OCI-LY1 (cell line): ENCODE data around the gene CCDC12.
"Not testable (repeated sequence)": the region's sequence is repeated elsewhere in the genome, so short reads cannot be mapped to it uniquely, and the experiment has no call there.

Source experiments
- H2AFZ ChIP-seq: fragments of 200-600 bp; sonication (generic), shearing (Covaris generic); 2 replicates; pipeline ENCODE4 v1.6.0; 2014; ENCODE audit warnings: antibody characterized with exemption, mild to moderate bottlenecking, low read length
- H3F3A ChIP-seq: fragments of 200-600 bp; sonication (generic), shearing (Covaris generic); 2 replicates; pipeline ENCODE4 v1.6.0; 2014; ENCODE audit warnings: mild to moderate bottlenecking, antibody characterized with exemption, low read length, moderate library complexity; ENCODE audit not compliant: insufficient read depth
- H3K27ac ChIP-seq: fragments of 200-600 bp; sonication (generic); 2 replicates; pipeline ENCODE4 v1.5.1; 2014; ENCODE audit warnings: low read length, mixed run types, mild to moderate bottlenecking, low read depth; ENCODE audit not compliant: poor library complexity, severe bottlenecking
- H3K27me3 ChIP-seq: fragments of 200-600 bp; sonication (generic); 2 replicates; pipeline ENCODE4 v1.6.0; 2014; ENCODE audit warnings: antibody characterized with exemption, mild to moderate bottlenecking, low read length, moderate library complexity; ENCODE audit not compliant: insufficient read depth
- H3K36me3 ChIP-seq: fragments of 200-600 bp; sonication (generic); 2 replicates; pipeline ENCODE4 v1.6.1; 2014; ENCODE audit warnings: mild to moderate bottlenecking, antibody characterized with exemption, low read length, moderate library complexity, mixed read lengths; ENCODE audit not compliant: insufficient read depth
- H3K4me1 ChIP-seq: fragments of 200-600 bp; sonication (generic); 2 replicates; pipeline ENCODE4 v1.5.1; 2014; ENCODE audit warnings: mild to moderate bottlenecking, low read length, moderate library complexity; ENCODE audit not compliant: insufficient read depth, severe bottlenecking
- H3K4me2 ChIP-seq: fragments of 200-600 bp; sonication (generic), shearing (Covaris generic); 2 replicates; pipeline ENCODE4 v1.6.1; 2014; ENCODE audit warnings: low read length
- H3K4me3 ChIP-seq: fragments of 200-600 bp; sonication (generic); 2 replicates; pipeline ENCODE4 v1.5.1; 2014; ENCODE audit warnings: low read length, low read depth, mild to moderate bottlenecking, mixed read lengths; ENCODE audit not compliant: poor library complexity, severe bottlenecking
- H3K79me2 ChIP-seq: fragments of 200-600 bp; shearing (Covaris generic); 2 replicates; pipeline ENCODE4 v1.6.1; 2016; ENCODE audit warnings: mixed run types, low read length, mixed read lengths; ENCODE audit not compliant: insufficient read depth
- H3K9ac ChIP-seq: fragments of 200-600 bp; sonication (generic), shearing (Covaris generic); 2 replicates; pipeline ENCODE4 v1.6.1; 2014; ENCODE audit warnings: mild to moderate bottlenecking, low read length, mixed read lengths
- H3K9me2 ChIP-seq: fragments of 200-600 bp; sonication (generic), shearing (Covaris generic); 2 replicates; pipeline ENCODE4 v1.6.1; 2014; ENCODE audit warnings: low read depth, mild to moderate bottlenecking, low read length, mixed read lengths
- H3K9me3 ChIP-seq: fragments of 200-600 bp; shearing (Covaris generic); 2 replicates; pipeline ENCODE4 v1.6.1; 2014; ENCODE audit warnings: low read length, mixed read lengths
- H4K20me1 ChIP-seq: fragments of 200-600 bp; sonication (generic), shearing (Covaris generic); 2 replicates; pipeline ENCODE4 v1.6.0; 2016; ENCODE audit warnings: mild to moderate bottlenecking, low read length; ENCODE audit not compliant: insufficient read depth
- EZH2 ChIP-seq: fragments of 200-600 bp; sonication (generic), shearing (Covaris generic); IDR thresholded peaks from 2 replicates; pipeline ENCODE4 v1.8.0; 2017; ENCODE audit warnings: borderline replicate concordance, mixed run types, mild to moderate bottlenecking, antibody characterized with exemption, low read length, moderate library complexity, mixed read lengths
- TF ChIP-seq, protein P1 (sequence below): fragments of 200-600 bp; sonication (generic), shearing (Covaris generic); IDR thresholded peaks from 2 replicates; pipeline ENCODE4 v1.5.1; 2017; ENCODE audit warnings: mild to moderate bottlenecking, antibody characterized with exemption, low read length, moderate library complexity, mixed read lengths

CCDC12 gene

DNA sequence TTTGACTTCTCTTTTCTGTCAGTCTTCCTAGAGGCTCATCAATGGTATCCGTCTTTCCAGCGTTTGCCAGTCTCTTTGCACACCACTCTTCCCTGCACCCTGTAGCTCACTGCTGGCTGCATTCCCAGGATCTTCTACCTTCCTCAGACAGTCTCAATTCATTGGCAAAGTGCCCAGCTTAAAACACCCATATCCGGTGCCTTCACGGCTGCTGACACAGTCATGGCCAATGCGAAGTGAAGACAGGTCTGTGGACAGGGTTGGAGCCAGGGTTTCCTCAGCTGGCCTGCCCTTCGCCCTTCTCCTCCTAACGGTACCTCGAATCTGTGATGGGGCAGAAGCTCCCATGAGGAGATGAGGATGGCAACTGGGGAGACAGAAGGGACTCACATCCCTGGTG lies 62.9 kb downstream of the CCDC12 start:
- H2AFZ ChIP-seq, result no peak overlapping the region
- H3K4me2 ChIP-seq, result no peak overlapping the region
- no peak overlapping the region for H3K9ac ChIP-seq
- H4K20me1 ChIP-seq, result no peaks in the 10 kb centered on the region
- H3K36me3 ChIP-seq, result peaks cover 26% of the 10 kb centered on the region
- H3K9me2 ChIP-seq, result no peaks in the 10 kb centered on the region
- H3K27ac ChIP-seq, result no peak overlapping the region
- no peaks in the 10 kb centered on the region for H3F3A ChIP-seq
- TF ChIP-seq, protein P1, sequence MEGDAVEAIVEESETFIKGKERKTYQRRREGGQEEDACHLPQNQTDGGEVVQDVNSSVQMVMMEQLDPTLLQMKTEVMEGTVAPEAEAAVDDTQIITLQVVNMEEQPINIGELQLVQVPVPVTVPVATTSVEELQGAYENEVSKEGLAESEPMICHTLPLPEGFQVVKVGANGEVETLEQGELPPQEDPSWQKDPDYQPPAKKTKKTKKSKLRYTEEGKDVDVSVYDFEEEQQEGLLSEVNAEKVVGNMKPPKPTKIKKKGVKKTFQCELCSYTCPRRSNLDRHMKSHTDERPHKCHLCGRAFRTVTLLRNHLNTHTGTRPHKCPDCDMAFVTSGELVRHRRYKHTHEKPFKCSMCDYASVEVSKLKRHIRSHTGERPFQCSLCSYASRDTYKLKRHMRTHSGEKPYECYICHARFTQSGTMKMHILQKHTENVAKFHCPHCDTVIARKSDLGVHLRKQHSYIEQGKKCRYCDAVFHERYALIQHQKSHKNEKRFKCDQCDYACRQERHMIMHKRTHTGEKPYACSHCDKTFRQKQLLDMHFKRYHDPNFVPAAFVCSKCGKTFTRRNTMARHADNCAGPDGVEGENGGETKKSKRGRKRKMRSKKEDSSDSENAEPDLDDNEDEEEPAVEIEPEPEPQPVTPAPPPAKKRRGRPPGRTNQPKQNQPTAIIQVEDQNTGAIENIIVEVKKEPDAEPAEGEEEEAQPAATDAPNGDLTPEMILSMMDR, result no peak
- TF ChIP-seq EZH2, result no peak
- H3K4me1 ChIP-seq, result peaks cover 4% of the 10 kb centered on the region
- no peak overlapping the region for H3K4me3 ChIP-seq
- H3K27me3 ChIP-seq, result no peaks in the 10 kb centered on the region
- no peaks in the 10 kb centered on the region for H3K79me2 ChIP-seq
- peaks cover 8% of the 10 kb centered on the region; the same call in 1 of the 2 replicates for H3K9me3 ChIP-seq

- Histone ChIP-seq H3K36me3 (peaks cover 20% of the 10 kb centered on the region), H3K79me2 (no peaks in the 10 kb centered on the region), H3K9ac (no peak overlapping the region), H2AFZ (no peak overlapping the region), H3K9me3 (peaks cover 5% of the 10 kb centered on the region; the same call in 1 of the 2 replicates), H3K4me2 (no peak overlapping the region), H3K4me1 (peaks cover 4% of the 10 kb centered on the region), H3K27me3 (no peaks in the 10 kb centered on the region), H3K9me2 (no peaks in the 10 kb centered on the region), H3K27ac (no peak overlapping the region), H4K20me1 (no peaks in the 10 kb centered on the region), H3F3A (no peaks in the 10 kb centered on the region), H3K4me3 (no peak overlapping the region)
- TF ChIP-seq EZH2, result no peak
- TF ChIP-seq, protein P1, result no peak
Measured at GRCh38 chr3:46912986-46913385, 63.6 kb downstream of the CCDC12 start.

DNA sequence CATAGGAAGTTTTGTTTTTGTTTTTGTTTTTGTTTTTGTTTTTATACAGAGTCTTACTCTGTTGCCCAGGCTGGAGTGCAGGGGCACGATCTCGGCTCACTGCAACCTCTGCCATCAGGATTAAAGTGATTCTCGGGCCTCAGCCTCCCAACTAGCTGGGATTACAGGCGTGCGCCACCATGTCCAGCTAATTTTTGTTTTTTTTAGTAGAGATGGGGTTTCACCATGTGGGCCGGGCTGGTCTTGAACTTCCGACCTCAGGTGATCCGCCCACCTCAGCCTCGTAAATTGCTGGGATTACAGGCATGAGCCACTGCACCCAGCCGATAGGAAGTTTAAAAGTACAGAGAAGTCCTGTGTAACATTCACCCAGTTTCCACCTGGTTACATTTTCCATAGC lies 65.6 kb downstream of the CCDC12 start:
- not testable (repeated sequence) for H3K4me3 ChIP-seq, H3K36me3 ChIP-seq, H3K9me3 ChIP-seq, H2AFZ ChIP-seq, H3K9ac ChIP-seq, H3K4me2 ChIP-seq, H3K4me1 ChIP-seq, H3F3A ChIP-seq, H3K9me2 ChIP-seq, H4K20me1 ChIP-seq, H3K27me3 ChIP-seq, H3K27ac ChIP-seq, H3K79me2 ChIP-seq

DNA sequence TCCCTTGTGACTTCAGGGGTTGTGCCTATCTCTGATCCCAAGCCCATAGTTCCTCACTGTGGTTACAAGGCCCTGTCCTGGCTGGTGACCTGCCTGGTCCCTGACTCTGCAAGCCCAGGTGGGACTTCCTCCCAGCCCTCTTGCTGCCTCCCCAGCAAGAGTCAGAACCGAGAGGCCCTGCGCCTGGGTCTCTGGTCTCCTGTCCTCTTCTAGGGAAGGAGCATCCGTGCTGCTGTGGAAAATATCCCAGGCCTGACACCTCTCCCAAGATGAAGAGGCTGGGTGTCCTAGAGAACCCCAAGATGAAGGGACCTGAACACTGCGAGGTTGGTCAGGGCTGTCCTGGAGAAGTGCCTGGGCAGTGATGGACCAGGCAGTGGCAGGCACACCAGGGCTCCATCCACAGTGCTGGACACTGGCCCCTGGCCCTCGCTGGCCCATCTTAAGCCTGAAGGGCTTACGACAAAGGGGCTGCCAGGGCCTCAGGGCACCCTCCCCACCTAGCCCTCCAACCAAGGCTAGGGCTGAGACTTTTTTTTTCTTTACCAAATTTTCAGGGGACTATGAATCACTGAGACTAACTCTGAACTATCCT lies 66.3 kb downstream of the CCDC12 start:
- H3K9ac ChIP-seq, result no peak overlapping the region
- no peaks in the 10 kb centered on the region for H3K9me3 ChIP-seq
- TF ChIP-seq, protein P1, result no peak
- TF ChIP-seq EZH2, result no peak
- H3K9me2 ChIP-seq, result no peaks in the 10 kb centered on the region
- no peaks in the 10 kb centered on the region for H3K79me2 ChIP-seq
- H3K27me3 ChIP-seq, result no peaks in the 10 kb centered on the region
- no peaks in the 10 kb centered on the region for H3F3A ChIP-seq
- H2AFZ ChIP-seq, result no peak overlapping the region
- no peak overlapping the region for H3K4me2 ChIP-seq
- no peak overlapping the region for H3K4me3 ChIP-seq
- no peaks in the 10 kb centered on the region for H4K20me1 ChIP-seq
- H3K36me3 ChIP-seq, result peaks cover 4% of the 10 kb centered on the region; the same call in 1 of the 2 replicates
- H3K27ac ChIP-seq, result no peak overlapping the region
- H3K4me1 ChIP-seq, result peaks cover 4% of the 10 kb centered on the region
